ENCODE results near the gene LMNA. TPM values are rescaled to one million over a fixed set of nuclear protein-coding genes. Genes with fewer than 3 reads are reported as not detected.

Gene LMNA
- total RNA-seq, 4 donors from 2014 or later = 143 to 244 (median 220) TPM

- H3K27ac ChIP-seq = no peak overlapping the region
- ATAC-seq (no peak), DNase-seq (no peak)
- H3K4me3 ChIP-seq = no peak overlapping the region
- intact Hi-C loops (cut with DNase I; ENCODE audit: low total_unique reads) (loop anchor here (10.0 kb wide), 1 partner anchor 313 kb away; the partner anchor contains the start of genes GON4L and SYT11), in situ Hi-C loops (cut with MboI; ENCODE audit: low sequenced_read_pairs in 4 of 4) (no loop called here)
- TF ChIP-seq, protein P1, sequence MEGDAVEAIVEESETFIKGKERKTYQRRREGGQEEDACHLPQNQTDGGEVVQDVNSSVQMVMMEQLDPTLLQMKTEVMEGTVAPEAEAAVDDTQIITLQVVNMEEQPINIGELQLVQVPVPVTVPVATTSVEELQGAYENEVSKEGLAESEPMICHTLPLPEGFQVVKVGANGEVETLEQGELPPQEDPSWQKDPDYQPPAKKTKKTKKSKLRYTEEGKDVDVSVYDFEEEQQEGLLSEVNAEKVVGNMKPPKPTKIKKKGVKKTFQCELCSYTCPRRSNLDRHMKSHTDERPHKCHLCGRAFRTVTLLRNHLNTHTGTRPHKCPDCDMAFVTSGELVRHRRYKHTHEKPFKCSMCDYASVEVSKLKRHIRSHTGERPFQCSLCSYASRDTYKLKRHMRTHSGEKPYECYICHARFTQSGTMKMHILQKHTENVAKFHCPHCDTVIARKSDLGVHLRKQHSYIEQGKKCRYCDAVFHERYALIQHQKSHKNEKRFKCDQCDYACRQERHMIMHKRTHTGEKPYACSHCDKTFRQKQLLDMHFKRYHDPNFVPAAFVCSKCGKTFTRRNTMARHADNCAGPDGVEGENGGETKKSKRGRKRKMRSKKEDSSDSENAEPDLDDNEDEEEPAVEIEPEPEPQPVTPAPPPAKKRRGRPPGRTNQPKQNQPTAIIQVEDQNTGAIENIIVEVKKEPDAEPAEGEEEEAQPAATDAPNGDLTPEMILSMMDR (IDR thresholded peaks at IDR 0.05 in 4 of 5, conservative IDR thresholded peaks at IDR 0.05 in 1 of 5) = no peak
- TF ChIP-seq POLR2A (IDR thresholded peaks at IDR 0.05) = no peak
- H3K4me1 ChIP-seq = no peaks in the 10 kb centered on the region
- H3K9me3 ChIP-seq = no peaks in the 10 kb centered on the region
- no peaks in the 10 kb centered on the region for H3K27me3 ChIP-seq
- H3K36me3 ChIP-seq = no peaks in the 10 kb centered on the region
Measured at GRCh38 chr1:156167536-156167935, 53.0 kb downstream of the LMNA start.

DNA sequence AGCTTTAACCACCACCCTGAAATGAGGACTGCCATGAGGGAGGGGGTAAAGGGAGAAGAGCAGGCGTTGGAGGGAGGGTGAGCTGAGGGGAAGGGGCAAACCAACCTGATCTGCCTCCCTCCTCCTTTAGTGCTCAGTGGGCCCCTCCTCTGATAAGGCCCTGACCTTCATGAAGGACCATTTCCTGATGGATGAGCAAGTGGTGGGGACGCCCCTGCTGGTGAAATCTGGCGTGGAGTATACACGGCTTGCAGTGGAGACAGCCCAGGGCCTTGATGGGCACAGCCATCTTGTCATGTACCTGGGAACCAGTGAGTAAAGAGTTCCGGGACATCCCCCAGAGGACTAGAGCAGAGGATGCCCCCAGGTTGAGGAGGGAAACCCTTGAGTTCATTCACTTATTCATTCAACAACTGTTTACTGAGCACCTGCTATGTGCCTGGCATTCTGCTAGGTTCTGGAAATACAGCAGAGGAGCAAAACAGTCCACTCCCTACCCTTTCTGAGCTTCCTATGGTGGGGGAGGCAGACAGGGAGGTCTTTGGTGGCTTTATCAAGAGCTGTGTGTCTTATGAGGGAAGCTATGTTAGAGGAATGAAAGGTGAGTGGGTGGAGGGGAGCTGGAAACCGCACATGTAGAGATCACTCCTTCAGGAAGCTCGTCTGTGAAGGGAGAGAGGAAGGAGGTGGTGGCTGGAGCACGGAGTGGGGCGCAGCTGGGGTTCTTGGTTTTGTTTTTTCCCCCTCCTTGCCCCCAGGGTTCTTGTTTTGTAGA lies 58.4 kb downstream of the LMNA start:
- Histone ChIP-seq H3K27me3 (no peaks in the 10 kb centered on the region), H3K27ac (no peak overlapping the region), H3K9me3 (no peaks in the 10 kb centered on the region), H3K36me3 (no peaks in the 10 kb centered on the region), H3K4me3 (no peak overlapping the region), H3K4me1 (no peaks in the 10 kb centered on the region)
- ATAC-seq (no peak), DNase-seq (no peak)
- in situ Hi-C loops (cut with MboI; ENCODE audit: low sequenced_read_pairs in 4 of 4) = no loop called here
- intact Hi-C loops (cut with DNase I; ENCODE audit: low total_unique reads) = no loop called here
- TF ChIP-seq, protein P1 (IDR thresholded peaks at IDR 0.05 in 4 of 5, conservative IDR thresholded peaks at IDR 0.05 in 1 of 5) = no peak
- no peak for TF ChIP-seq POLR2A (IDR thresholded peaks at IDR 0.05)

DNA sequence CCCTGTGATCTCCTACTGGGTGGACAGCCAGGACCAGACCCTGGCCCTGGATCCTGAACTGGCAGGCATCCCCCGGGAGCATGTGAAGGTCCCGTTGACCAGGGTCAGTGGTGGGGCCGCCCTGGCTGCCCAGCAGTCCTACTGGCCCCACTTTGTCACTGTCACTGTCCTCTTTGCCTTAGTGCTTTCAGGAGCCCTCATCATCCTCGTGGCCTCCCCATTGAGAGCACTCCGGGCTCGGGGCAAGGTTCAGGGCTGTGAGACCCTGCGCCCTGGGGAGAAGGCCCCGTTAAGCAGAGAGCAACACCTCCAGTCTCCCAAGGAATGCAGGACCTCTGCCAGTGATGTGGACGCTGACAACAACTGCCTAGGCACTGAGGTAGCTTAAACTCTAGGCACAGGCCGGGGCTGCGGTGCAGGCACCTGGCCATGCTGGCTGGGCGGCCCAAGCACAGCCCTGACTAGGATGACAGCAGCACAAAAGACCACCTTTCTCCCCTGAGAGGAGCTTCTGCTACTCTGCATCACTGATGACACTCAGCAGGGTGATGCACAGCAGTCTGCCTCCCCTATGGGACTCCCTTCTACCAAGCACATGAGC lies 62.2 kb downstream of the LMNA start:
- TF ChIP-seq POLR2A (IDR thresholded peaks at IDR 0.05) = no peak
- TF ChIP-seq, protein P1 (IDR thresholded peaks at IDR 0.05 in 4 of 5, conservative IDR thresholded peaks at IDR 0.05 in 1 of 5) = no peak
- H3K27me3 ChIP-seq = peaks cover 0 to 3% (median 0%) of the 10 kb centered on the region in 3 donors
- H3K4me3 ChIP-seq = no peak overlapping the region
- in situ Hi-C loops (cut with MboI; ENCODE audit: low sequenced_read_pairs in 4 of 4) (no loop called here), intact Hi-C loops (cut with DNase I; ENCODE audit: low total_unique reads) (no loop called here)
- no peaks in the 10 kb centered on the region for H3K9me3 ChIP-seq
- ATAC-seq (no peak), DNase-seq (no peak)
- H3K36me3 ChIP-seq = no peaks in the 10 kb centered on the region
- no peaks in the 10 kb centered on the region for H3K4me1 ChIP-seq
- no peak overlapping the region for H3K27ac ChIP-seq

DNA sequence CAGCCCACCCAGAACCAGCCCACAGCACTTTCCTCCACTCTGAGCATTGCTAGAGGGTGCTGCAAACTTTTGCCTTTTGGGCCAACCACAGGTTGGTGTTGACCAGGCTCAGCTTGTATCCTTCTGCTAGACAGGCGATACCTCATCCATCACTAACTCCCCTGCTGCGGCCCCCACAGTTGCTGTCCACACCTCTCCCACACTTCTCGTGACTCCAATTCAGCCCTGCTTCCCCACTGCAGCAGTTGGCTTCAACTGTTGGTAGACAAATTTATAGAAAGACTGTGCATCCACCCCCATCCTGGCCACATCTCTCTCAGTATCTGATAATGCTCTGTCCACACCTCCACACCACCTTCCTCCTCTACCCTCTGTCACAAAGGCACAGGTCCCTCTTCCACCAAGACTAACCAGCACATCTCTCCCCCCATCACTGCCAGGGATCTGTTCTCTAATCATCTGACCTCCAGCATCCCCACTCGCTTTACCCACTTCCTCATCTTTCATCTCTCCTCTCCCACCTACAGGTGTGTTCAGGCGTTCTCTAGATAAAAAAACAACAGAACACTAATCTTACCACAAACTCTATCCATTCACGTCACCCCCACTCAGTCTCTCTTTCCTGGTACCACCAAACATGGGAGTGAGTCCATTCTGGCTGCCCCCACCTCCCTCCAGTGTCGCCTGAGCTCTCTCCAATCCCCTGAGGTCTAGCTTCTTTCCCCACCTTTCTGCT lies 63.6 kb downstream of the LMNA start:
- Histone ChIP-seq H3K36me3 (no peaks in the 10 kb centered on the region), H3K4me3 (no peak overlapping the region), H3K9me3 (no peaks in the 10 kb centered on the region), H3K27me3 (peaks cover 0 to 3% (median 3%) of the 10 kb centered on the region in 3 donors), H3K27ac (no peak overlapping the region), H3K4me1 (no peaks in the 10 kb centered on the region)
- ATAC-seq (no peak), DNase-seq (no peak)
- no peak for TF ChIP-seq POLR2A (IDR thresholded peaks at IDR 0.05)
- TF ChIP-seq, protein P1 (IDR thresholded peaks at IDR 0.05 in 4 of 5, conservative IDR thresholded peaks at IDR 0.05 in 1 of 5) = no peak
- in situ Hi-C loops (cut with MboI; ENCODE audit: low sequenced_read_pairs in 4 of 4) (no loop called here), intact Hi-C loops (cut with DNase I; ENCODE audit: low total_unique reads) (no loop called here)

All from gastrocnemius medialis (tissue), 4 donors.